HG03575 (cell line): ENCODE data around the gene ADGRB3.
"Not testable (repeated sequence)": the region's sequence is repeated elsewhere in the genome, so short reads cannot be mapped to it uniquely, and the experiment has no call there.

Experiments used
- ATAC-seq: cut with Tn5 transposase; IDR thresholded peaks from one replicate; pipeline ENCODE4 v1.9.1; 2021; ENCODE audit not compliant: unreplicated experiment, insufficient number of reproducible peaks, low FRiP score; ENCODE audit errors: extremely low read depth

The ADGRB3 gene

DNA sequence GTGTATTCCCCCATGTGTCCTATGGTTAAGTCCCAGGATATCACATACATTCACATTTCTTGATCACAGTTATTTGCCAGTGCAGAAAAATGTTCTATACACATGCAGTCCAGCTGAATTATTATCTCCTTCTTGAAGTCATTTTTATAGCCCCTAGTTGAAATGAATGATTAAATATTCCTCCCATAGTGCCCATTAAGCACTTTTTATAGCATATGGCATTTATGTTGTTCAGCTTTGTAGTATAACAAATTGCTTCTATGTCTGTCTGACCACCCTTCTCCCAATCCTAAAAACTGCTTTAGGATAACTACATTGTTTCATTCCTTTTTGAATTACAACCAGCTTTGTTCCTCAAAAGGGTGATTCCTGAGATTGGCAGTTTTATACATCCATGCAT lies 123.5 kb downstream of the ADGRB3 start:
- no peak for ATAC-seq

GRCh38 chr6:68760485-68760884 lies 125.4 kb downstream of the ADGRB3 start:
- no peak for ATAC-seq

GRCh38 chr6:68760941-68761676 lies 126.0 kb downstream of the ADGRB3 start:
- ATAC-seq, result no peak

DNA sequence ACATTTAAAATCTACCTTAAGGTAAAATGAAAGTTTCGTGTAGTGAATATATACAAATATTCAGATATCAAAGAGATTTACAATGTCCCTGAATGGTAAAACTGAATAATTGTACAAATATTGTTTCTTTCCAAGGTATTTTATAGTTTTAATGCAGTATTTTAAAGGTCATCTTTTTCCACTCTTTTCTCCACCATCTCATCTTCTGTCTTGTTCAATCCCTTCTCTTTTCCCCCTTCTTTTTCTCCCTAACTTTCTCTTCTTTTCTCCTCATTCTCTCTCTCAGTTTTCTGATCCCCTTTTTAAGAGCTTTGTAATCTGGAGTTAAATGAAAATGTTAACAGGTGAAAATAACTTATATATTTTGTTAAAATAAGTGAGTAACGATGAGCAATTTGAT lies 126.9 kb downstream of the ADGRB3 start:
- ATAC-seq, result no peak

GRCh38 chr6:68771426-68771825 lies 136.3 kb downstream of the ADGRB3 start:
- no peak for ATAC-seq

DNA sequence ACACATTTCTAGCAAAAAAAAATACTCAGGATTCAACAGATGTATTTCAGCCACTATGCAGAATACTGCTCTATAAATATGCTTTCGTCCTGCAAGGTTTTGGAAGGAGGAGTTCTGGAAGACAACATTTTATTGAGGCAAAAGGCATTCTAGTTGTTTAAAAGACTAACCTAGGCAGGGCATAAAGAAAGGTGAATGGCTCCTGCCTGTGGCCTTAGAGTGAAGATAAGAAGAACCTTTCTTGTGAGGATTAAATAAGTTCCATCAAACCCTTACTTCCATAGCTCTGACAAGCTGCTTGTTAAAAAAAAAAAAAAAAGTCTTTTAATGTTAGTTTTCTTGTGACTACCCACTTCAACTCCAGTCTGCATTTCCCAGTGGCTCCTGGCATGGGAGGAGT lies 139.8 kb downstream of the ADGRB3 start:
- ATAC-seq, result no peak

DNA sequence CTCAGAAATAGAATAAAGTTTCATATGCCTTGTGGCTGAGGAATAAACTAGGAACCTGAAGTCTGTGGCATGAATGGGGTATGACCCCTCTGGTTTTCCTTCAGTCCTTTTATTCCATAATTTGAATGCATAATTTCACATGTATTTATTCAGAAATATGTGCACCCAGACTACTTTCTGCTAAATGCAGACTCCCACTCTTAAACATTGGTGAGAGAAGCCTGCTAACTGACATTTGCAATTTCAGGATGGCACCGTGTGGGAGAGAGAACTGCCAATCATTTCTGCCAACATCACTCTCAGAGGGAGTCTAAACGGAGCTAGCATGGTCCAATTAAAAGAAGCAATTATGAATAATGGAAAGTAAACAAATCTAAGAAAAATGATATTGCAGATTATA lies 141.3 kb downstream of the ADGRB3 start:
- no peak for ATAC-seq

DNA sequence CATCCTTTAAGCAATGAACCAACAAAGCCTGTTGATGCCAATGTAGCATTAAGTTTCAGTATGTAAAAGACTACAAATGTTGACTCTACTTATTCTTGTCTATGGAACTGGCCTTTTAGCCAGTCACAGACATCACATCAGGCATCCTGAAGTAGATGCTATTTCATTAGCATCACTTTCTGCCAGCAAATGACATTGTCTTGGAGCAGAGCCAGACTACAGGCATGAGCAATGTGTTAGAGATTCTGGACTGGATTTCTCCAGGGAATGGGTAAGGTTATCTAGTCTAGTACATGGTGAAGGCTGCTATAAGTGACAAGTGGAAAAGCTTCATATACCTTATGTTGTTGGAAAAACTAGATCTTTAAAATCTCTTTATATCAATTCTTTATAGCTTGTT lies 142.9 kb downstream of the ADGRB3 start:
- ATAC-seq, result no peak

- ATAC-seq, result no peak
Observed at GRCh38 chr6:68778356-68779020, 143.4 kb downstream of the ADGRB3 start.

GRCh38 chr6:68779366-68779765 lies 144.3 kb downstream of the ADGRB3 start:
- ATAC-seq, result no peak

DNA sequence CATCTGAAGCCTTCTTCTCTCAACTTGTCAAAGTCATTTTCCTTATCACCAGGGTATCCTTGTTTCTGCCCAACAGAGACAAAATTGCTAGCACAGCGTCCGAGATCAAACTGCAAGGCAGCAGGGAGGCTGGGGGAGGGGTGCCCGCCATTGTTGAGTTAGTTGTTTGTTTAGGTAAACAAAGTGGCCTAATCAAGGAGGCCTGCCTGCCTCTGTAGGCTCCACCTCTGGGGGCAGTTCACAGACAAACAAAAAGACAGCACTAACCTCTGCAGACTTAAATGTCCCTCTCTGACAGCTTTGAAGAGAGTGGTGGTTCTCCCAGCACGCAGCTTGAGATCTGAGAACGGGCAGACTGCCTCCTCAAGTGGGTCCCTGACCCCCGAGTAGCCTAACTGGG lies 155.0 kb downstream of the ADGRB3 start:
- not testable (repeated sequence) for ATAC-seq

GRCh38 chr6:68814976-68815375 lies 179.9 kb downstream of the ADGRB3 start:
- ATAC-seq, result not testable (repeated sequence)

DNA sequence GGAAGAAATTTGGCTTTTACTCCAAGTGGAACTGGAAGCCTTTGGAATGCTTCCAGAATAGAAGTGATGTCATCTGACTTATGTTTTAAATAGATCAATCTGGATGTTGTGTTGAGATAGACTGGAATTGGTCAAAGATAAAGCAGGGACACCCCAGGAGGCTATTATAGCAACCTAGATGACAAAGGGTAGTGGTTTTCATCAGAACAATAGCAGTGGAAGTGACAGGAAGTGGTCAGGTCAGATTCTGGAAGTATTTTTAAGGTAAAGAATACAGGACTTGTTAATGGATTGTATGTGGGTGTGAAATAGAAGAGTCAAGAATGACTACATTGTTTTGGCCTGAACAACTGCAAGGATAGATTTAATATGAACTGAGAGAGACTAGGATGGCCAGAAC lies 191.4 kb downstream of the ADGRB3 start:
- ATAC-seq, result no peak

DNA sequence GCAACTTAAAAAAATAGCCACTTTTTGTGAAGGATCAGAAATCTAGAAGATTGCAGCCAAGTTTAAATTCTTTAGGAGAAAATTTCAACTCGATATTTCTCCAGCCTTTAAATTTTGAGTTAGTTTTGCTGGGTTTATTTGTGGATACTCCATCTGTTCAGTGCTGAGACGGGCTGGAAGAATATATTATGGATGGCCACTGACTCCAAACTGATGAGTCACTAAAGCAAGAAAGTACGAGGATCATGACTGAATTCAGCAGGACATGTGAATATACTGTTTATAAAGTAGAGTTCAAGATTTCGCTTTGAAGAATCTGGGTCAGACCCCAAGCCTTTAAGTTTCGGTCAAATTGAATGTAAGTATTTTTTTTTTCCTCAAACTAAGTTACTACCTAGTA lies 199.5 kb downstream of the ADGRB3 start:
- no peak for ATAC-seq

DNA sequence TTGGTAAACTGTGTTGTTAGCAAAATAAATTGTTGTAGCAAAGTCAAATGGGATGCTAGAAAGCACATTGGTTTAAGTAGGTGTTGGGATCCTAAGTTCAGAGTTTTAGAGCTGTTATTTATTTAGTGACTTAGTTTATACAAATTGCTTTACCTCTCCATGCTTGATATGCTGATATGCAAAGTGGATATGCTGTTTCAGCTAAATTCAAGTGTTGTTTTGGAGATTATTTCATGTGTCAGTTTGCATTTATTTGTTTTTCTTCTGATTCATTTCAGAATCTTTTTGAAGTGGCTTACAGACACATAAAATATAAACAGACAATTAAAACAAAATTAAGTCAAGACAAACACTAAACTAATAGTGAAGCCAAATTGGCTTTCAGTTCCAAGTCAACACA lies 203.5 kb downstream of the ADGRB3 start:
- no peak for ATAC-seq

- no peak for ATAC-seq
Observed at GRCh38 chr6:68852791-68853190, 217.7 kb downstream of the ADGRB3 start.

DNA sequence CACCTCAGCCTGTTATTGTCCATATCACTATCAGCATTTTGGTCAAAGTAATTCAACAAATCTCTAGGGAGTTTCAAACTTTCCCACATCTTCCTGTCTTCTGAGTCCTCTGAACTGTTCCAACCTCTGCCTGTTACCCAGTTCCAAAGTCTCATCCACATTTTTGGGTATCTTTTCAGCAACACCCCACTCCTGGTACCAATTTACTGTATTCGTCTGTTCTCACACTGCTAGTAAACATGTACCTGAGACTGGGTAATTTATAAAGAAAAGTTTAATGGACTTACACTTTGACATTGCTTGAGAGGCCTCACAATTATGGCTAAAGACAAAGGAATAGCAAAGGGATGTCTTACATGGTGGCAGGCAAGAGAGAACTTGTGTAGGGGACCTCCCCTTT lies 224.2 kb downstream of the ADGRB3 start:
- no peak for ATAC-seq

DNA sequence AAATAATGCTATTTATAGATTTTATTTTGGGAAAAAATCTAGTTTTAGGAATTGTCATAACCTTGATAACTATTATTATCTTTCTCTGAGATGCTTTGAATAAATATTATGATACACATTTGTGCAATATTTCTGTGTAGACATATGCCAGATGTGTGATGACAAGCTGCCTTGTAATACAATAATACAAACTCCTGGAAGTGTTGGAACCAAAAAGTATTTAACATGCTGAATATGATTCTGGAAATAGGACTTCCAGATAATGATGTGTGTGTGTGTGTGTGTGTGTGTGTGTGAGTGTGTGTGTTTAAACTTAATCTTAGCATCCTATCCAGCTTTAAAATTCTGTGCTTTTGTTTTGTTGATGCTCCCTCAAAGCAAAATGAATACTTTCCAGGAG lies 233.6 kb downstream of the ADGRB3 start:
- ATAC-seq, result no peak

DNA sequence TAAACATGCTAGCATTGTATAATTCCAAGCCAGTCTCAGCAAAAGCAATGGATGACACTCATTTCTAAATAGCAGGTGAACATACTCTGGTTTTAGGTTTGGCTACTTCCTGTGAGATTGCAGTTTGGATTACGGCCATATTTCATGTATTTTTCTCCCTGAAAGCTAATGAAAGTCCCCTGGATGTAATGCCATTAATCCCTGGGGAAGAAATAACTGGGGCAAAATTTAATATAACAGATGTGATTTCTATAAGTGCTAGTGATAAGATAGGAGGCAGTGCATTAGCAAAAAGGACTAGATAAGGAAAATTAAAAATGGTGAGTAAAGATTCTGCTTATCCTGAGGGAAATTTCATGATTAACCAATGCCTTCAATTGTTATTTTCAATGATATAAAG lies 238.2 kb downstream of the ADGRB3 start:
- no peak for ATAC-seq

DNA sequence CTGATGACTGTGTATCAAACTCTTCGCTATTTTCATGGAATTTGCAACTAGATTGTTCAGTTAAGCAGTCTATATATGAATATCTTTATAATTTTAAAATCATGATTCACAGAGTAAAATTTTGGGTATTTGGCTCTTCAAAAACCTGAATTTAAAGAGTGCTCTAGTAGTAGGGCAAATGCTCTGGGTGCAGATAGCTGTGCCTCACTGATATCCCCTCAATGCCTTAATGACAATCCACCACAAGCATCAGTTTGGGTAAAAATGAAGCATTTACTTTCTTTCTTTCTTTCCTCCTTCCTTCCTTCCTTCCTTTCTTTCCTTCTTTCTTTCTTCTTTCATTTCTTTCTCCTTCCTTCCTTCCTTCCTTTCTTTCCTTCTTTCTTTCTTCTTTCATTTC lies 239.7 kb downstream of the ADGRB3 start:
- no peak for ATAC-seq

DNA sequence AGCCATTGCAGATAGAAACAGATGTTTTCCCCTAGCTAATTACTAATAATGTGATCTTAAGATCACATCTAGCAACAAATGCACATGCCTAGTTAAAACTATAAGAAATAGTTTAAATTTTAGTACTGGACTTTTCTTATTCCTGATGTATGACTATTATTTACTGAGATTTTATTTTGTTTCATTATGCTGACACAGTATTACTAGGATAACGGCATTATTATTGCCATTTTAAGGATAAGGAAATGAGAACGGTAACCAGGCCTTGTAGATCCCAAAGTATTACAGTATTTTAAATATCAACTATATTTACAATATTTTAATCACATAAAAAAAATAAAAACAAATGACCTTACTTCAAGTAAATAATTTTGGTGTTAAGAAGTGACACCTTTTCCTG lies 240.3 kb downstream of the ADGRB3 start:
- no peak for ATAC-seq
